SK-N-SH (cell line): ENCODE data around the gene OPRM1. TPM values are rescaled to one million over a fixed set of nuclear protein-coding genes. Genes with fewer than 3 reads are reported as not detected.
A peak's percentile ranks its signal among the peaks of the same experiment; 100 is the strongest.

Experiments used
- CTCF ChIA-PET: fragments of 300-600, 350-600 bp; formaldehyde crosslinking; extraction: SDS; loops from one replicate; lab custom pipeline; 2021; lab: Yijun Ruan, JAX
- POLR2A ChIA-PET: fragments of 350-600 bp; sonication (Branson Sonifier 250); formaldehyde crosslinking; extraction: SDS; loops from one replicate; lab custom pipeline; 2020; ENCODE audit warnings: antibody characterized with exemption, inconsistent platforms; lab: Yijun Ruan, JAX
- DNase-seq: peaks from one replicate; pipeline ENCODE4 v3.0.0; 2012
- H2AFZ ChIP-seq: fragments of 200-600 bp; sonication (generic); 2 replicates; pipeline ENCODE4 v1.8.1; 2016; ENCODE audit warnings: antibody characterized with exemption, mild to moderate bottlenecking, low read depth
- H3F3A ChIP-seq: fragments of 200-600 bp; sonication (generic); replicated peaks from 2 replicates; pipeline ENCODE3; 2016; ENCODE audit warnings: antibody characterized with exemption, mild to moderate bottlenecking; ENCODE audit not compliant: insufficient read depth
- H3K27ac ChIP-seq, 2 experiments: fragments of 200-500 bp in 1 of 2; fragments of 200-600 bp in 1 of 2; sonication (Bioruptor generic) in 1 of 2; sonication (generic), shearing (Covaris generic) in 1 of 2; 2 replicates each; pipeline versions ENCODE4 v1.5.1 to v1.6.1; 2014 to 2016; ENCODE audit warnings: low read depth in 2 of 2, inconsistent platforms in 1 of 2, low read length in 1 of 2, mild to moderate bottlenecking in 1 of 2, mixed read lengths in 1 of 2
- H3K27me3 ChIP-seq: fragments of 200-600 bp; sonication (generic), shearing (Covaris generic); 2 replicates; pipeline ENCODE4 v1.6.1; 2016; ENCODE audit warnings: mixed run types; ENCODE audit not compliant: insufficient read depth
- H3K36me3 ChIP-seq, 2 experiments: fragments of 200-500 bp in 1 of 2; fragments of 200-600 bp in 1 of 2; sonication (Bioruptor generic) in 1 of 2; sonication (generic) in 1 of 2; replicated peaks in 1 of 2; 2 replicates each; pipeline versions ENCODE3 to v1.5.1; 2014 to 2016; ENCODE audit warnings: low read length in 1 of 2, mild to moderate bottlenecking in 1 of 2; ENCODE audit not compliant: insufficient read depth in 2 of 2, control insufficient read depth in 1 of 2
- H3K4me1 ChIP-seq, 2 experiments: fragments of 200-500 bp in 1 of 2; fragments of 200-600 bp in 1 of 2; sonication (Bioruptor generic) in 1 of 2; sonication (generic), shearing (Covaris generic) in 1 of 2; 2 replicates each; pipeline versions ENCODE4 v1.5.1 to v1.6.1; 2014 to 2016; ENCODE audit warnings: low read depth in 1 of 2, low read length in 1 of 2, mixed run types in 1 of 2; ENCODE audit not compliant: insufficient read depth in 2 of 2, control insufficient read depth in 1 of 2
- H3K4me2 ChIP-seq: fragments of 200-600 bp; sonication (generic), shearing (Covaris generic); 2 replicates; pipeline ENCODE4 v1.6.1; 2017; ENCODE audit warnings: mixed run types
- H3K4me3 ChIP-seq, 2 experiments: fragments of 200-500 bp in 1 of 2; fragments of 200-600 bp in 1 of 2; sonication (Bioruptor generic) in 1 of 2; sonication (generic), shearing (Covaris generic) in 1 of 2; 2 replicates each; pipeline versions ENCODE4 v1.5.1 to v1.8.1; 2014 to 2016; ENCODE audit warnings: low read depth in 2 of 2, inconsistent platforms in 1 of 2, low read length in 1 of 2, mild to moderate bottlenecking in 1 of 2, mixed read lengths in 1 of 2, moderate library complexity in 1 of 2
- H3K79me2 ChIP-seq: fragments of 200-600 bp; sonication (generic); 2 replicates; pipeline ENCODE4 v1.8.1; 2017; ENCODE audit warnings: mild to moderate bottlenecking; ENCODE audit not compliant: insufficient read depth
- H3K9ac ChIP-seq: fragments of 200-600 bp; sonication (generic); 2 replicates; pipeline ENCODE4 v1.6.1; 2017; ENCODE audit warnings: mixed run types
- H3K9me2 ChIP-seq: fragments of 200-600 bp; sonication (generic); 2 replicates; pipeline ENCODE4 v1.6.1; 2017; ENCODE audit warnings: mixed run types
- H3K9me3 ChIP-seq: fragments of 200-600 bp; sonication (generic); 2 replicates; pipeline ENCODE4 v1.6.1; 2017; ENCODE audit warnings: mixed run types, mild to moderate bottlenecking, moderate library complexity
- H4K20me1 ChIP-seq: fragments of 200-600 bp; sonication (generic); 2 replicates; pipeline ENCODE4 v1.6.1; 2017; ENCODE audit warnings: mild to moderate bottlenecking, mixed run types; ENCODE audit not compliant: insufficient read depth
- CHD2 ChIP-seq: fragments of 150-350 bp; IDR thresholded peaks from 2 replicates; pipeline ENCODE4 v1.6.1; 2018; ENCODE audit warnings: low read length; ENCODE audit not compliant: partially characterized antibody
- CTCF ChIP-seq: fragments of 200-600 bp; sonication (generic); IDR thresholded peaks from 2 replicates; pipeline ENCODE4 v1.6.1; 2017; ENCODE audit warnings: antibody characterized with exemption, mild to moderate bottlenecking, moderate library complexity
- FOSL2 ChIP-seq: IDR thresholded peaks from 2 replicates; pipeline ENCODE4 v1.4.0; 2012; ENCODE audit warnings: low read depth, mild to moderate bottlenecking, moderate library complexity, borderline replicate concordance
- FOXJ3 ChIP-seq: sonication (generic); formaldehyde crosslinking; IDR thresholded peaks from 2 replicates; pipeline ENCODE4 v1.5.1; 2020; ENCODE audit warnings: mild to moderate bottlenecking, missing genetic modification reagents
- JUND ChIP-seq: IDR thresholded peaks from 2 replicates; pipeline ENCODE4 v1.4.0; 2012
- MEF2A ChIP-seq: IDR thresholded peaks from 2 replicates; pipeline ENCODE4 v1.4.0; 2012; ENCODE audit warnings: low read depth, borderline replicate concordance
- MXI1 ChIP-seq: IDR thresholded peaks from 2 replicates; pipeline ENCODE4 v1.6.1; 2012; ENCODE audit warnings: mild to moderate bottlenecking, low read depth, low read length, improper control_type of control experiment
- NFIC ChIP-seq: IDR thresholded peaks from 2 replicates; pipeline ENCODE4 v1.4.0; 2012; ENCODE audit warnings: borderline replicate concordance
- PBX3 ChIP-seq: IDR thresholded peaks from 2 replicates; pipeline ENCODE4; 2012
- POLR2AphosphoS5 ChIP-seq: IDR thresholded peaks from 2 replicates; pipeline ENCODE4 v1.6.1; 2012; ENCODE audit warnings: low read depth, low read length
- RAD21 ChIP-seq: IDR thresholded peaks from 2 replicates; pipeline ENCODE4 v1.6.1; 2012; ENCODE audit warnings: mild to moderate bottlenecking, low read length
- RCOR1 ChIP-seq: fragments of 150-350 bp; IDR thresholded peaks from 2 replicates; pipeline ENCODE4 v1.6.1; 2017; ENCODE audit warnings: antibody characterized with exemption, low read length
- REST ChIP-seq: IDR thresholded peaks from 2 replicates; pipeline ENCODE4 v1.6.1; 2012; ENCODE audit warnings: mild to moderate bottlenecking, low read depth, low read length, moderate library complexity
- RFX5 ChIP-seq: IDR thresholded peaks from 2 replicates; pipeline ENCODE4 v1.6.1; 2012; ENCODE audit warnings: mild to moderate bottlenecking, improper control_type of control experiment, low read length
- TAF1 ChIP-seq: IDR thresholded peaks from 2 replicates; pipeline ENCODE4 v1.6.1; 2012; ENCODE audit warnings: low read depth, mild to moderate bottlenecking, low read length, moderate library complexity, borderline replicate concordance
- WGBS: methylation state at CpG from one replicate; pipeline ENCODE4 v1.1.6; 2017; ENCODE audit warnings: low lambda C conversion rate; 5-methylcytosine and 5-hydroxymethylcytosine counted together
- polyA plus RNA-seq, 3 experiments: library from polyadenylated mRNA; depleted of rRNA; stranded (reverse); fragments of >200 nt; gene quantifications; 2 replicates each; pipeline ENCODE4 v1.2.3, GENCODE V29; 2012
- TF ChIP-seq, protein P1 (sequence below): fragments of 150-350 bp; IDR thresholded peaks from 2 replicates; pipeline ENCODE4 v1.6.1; 2016; ENCODE audit warnings: mild to moderate bottlenecking, low read depth, low read length

OPRM1 gene
- polyA plus RNA-seq, 1 of the 3 experiments (the other 2 are of a cell fraction), result 0.15 TPM

DNA sequence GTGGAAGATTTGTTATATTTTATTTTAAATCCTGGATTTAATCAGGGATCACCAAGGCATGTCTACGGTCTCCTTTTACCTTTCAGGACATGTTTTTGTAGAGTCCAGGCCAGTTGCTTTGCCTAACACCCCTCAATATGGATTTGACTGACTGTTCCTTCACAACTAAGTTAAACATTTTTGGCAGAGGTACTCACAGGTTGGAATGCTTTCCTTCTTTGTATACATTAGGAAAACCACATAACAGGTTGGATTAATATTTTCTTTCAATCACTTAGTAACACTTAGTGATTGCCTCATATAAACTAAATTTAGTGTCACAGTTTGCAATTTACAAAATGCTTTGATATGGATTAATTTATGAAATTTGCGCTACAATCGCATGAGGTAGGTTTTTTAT, 253.0 kb downstream of the OPRM1 start:
- Histone ChIP-seq H4K20me1 (no peaks in the 10 kb centered on the region), H3K4me3 (no peak overlapping the region), H2AFZ (peak overlapping the region; percentile 24; the same call in 1 of the 2 replicates), H3K9me2 (no peaks in the 10 kb centered on the region), H3K27me3 (no peaks in the 10 kb centered on the region), H3F3A (no peaks in the 10 kb centered on the region), H3K36me3 (no peaks in the 10 kb centered on the region), H3K79me2 (no peaks in the 10 kb centered on the region), H3K4me1 (peaks cover 0 to 2% of the 10 kb centered on the region in 2 experiments; a peak in 1 of 4 replicates), H3K27ac (peak overlapping the region in 1 of 2 experiments; percentile 74; a peak in 2 of 4 replicates), H3K4me2 (no peak overlapping the region), H3K9me3 (no peaks in the 10 kb centered on the region), H3K9ac (no peak overlapping the region)
- CTCF ChIA-PET, result interaction anchor here (1.9 kb wide), 1 partner anchor 15 kb away, joined by 4 read pairs; no protein-coding TSS in a partner anchor
- WGBS, result 67% methylated on average over 3 of the region's 3 CpGs
- no peak for TF ChIP-seq RFX5
- no peak for TF ChIP-seq FOSL2
- no peak for TF ChIP-seq PBX3
- TF ChIP-seq POLR2AphosphoS5, result no peak
- TF ChIP-seq CHD2, result no peak
- TF ChIP-seq JUND, result no peak
- TF ChIP-seq NFIC, result no peak
- TF ChIP-seq FOXJ3 (CRISPR knock-in tag), result no peak
- no peak for TF ChIP-seq REST
- TF ChIP-seq RAD21, result no peak
- TF ChIP-seq RCOR1, result no peak
- no peak for DNase-seq
- POLR2A ChIA-PET, result no interaction called here

DNA sequence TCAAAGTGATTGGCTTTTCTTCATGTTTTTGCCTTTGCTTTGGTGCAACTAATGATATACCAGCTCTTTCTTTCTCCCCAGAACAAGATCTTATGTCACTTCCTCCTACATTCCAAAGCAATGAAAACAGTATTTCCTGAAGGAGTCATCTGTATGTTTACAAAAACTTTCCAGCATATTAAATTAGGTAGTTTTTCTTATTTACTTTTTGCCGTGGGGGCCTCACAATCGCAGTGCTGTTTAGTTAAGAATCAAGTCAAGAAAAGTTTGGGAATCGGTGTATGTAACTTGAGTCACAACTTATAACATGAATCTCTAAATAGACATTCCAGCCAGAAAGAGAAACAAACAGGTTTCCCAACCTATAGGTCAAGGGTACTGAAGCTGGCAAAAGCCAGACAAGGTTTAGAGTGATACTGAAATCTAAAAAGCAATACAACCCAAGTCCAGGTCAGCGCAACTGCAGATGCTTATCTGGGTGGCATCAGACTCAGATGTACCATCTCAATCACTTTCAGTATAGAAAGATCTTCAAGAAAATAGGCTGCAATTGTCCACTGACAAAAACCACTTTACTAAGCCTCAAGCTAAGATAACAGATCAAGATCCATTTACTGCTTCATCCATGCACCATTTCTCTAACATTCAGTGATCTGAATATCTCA, 253.9 kb downstream of the OPRM1 start:
- whole genome bisulfite sequencing, result 35% methylated on average over 4 of the region's 4 CpGs
- ChIA-PET POLR2A (no interaction called here), CTCF (interaction anchor here (1.9 kb wide), 1 partner anchor 14 kb away, joined by 4 read pairs; no protein-coding TSS in a partner anchor)
- Histone ChIP-seq H3K4me1 (peaks cover 0 to 2% of the 10 kb centered on the region in 2 experiments; a peak in 1 of 4 replicates), H3K36me3 (no peaks in the 10 kb centered on the region), H3K79me2 (no peaks in the 10 kb centered on the region), H3F3A (peaks cover 6% of the 10 kb centered on the region), H3K27me3 (no peaks in the 10 kb centered on the region), H3K9ac (no peak overlapping the region), H3K9me3 (no peaks in the 10 kb centered on the region), H3K4me3 (no peak overlapping the region), H3K27ac (peak overlapping the region in 1 of 2 experiments; percentile 74; a peak in 2 of 4 replicates), H2AFZ (peak overlapping the region; percentile 24; the same call in 1 of the 2 replicates), H4K20me1 (no peaks in the 10 kb centered on the region), H3K4me2 (peak overlapping the region; percentile 29; the same call in 1 of the 2 replicates), H3K9me2 (no peaks in the 10 kb centered on the region)
- DNase-seq, result peak; percentile 14
- TF ChIP-seq JUND (0 out of 2 replicates have a peak, but pooled peaks have one; percentile 26), MEF2A (0 out of 2 replicates have a peak, but pooled peaks have one; percentile 5), POLR2AphosphoS5 (no peak), MXI1 (no peak), CTCF (no peak), TAF1 (no peak)
- TF ChIP-seq, protein P1, sequence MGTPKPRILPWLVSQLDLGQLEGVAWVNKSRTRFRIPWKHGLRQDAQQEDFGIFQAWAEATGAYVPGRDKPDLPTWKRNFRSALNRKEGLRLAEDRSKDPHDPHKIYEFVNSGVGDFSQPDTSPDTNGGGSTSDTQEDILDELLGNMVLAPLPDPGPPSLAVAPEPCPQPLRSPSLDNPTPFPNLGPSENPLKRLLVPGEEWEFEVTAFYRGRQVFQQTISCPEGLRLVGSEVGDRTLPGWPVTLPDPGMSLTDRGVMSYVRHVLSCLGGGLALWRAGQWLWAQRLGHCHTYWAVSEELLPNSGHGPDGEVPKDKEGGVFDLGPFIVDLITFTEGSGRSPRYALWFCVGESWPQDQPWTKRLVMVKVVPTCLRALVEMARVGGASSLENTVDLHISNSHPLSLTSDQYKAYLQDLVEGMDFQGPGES, result no peak
